DMS53 treated with DMSO at 0.1 percent for 48 hours (cell line): ENCODE measurements around the gene POU2F3.

ENCODE experiments used
- DNase-seq: peaks from one replicate; lab custom pipeline; 2025; ENCODE audit not compliant: unreplicated experiment; lab: John Stamatoyannopoulos, UW

The POU2F3 gene

DNA sequence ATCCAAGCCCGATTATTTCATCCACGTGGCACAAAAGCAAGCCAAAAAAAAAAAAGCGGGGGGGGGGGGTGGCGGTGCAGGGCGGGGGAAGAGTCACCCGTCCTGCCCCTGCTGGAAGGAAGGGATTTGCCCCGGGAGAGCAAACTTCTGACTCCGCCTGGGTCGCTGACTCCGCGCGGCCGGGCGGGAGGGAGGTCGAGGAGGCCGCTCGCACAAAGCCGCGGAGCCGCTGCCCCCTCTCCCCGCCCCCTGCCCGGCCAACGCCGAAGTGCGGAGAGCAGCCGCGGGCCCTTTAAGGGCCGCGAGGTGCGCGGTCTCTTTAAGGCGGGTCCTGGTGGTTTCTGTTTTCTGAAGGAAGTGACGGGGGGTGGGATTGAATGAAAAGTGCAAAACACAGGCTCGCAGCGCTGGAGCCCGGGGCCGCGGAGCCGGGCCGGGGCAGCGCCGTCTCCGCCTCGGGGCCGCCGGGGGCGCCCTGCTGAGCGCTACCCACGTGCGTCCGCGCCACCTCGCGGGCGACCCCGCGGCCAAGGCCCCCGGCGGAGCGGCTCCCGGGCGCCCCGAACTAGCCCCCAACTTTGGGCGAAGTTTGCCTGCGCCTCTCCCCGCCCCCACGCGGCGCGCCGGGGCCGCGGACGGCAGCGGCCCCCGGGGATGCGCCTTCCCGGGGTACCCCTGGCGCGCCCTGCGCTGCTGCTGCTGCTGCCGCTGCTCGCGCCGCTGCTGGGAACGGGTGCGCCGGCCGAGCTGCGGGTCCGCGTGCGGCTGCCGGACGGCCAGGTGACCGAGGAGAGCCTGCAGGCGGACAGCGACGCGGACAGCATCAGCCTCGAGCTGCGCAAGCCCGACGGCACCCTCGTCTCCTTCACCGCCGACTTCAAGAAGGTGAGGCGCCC lies 29.1 kb upstream of the POU2F3 start, which contains the start of gene OAF:
Gene OAF (plus strand): TSS at position 407 of the 896 bp plus-strand sequence. CDS start 248 bp downstream, at position 655.
- DNase-seq, result peak; percentile 5

GRCh38 chr11:120211522-120212258 lies 28.2 kb upstream of the POU2F3 start:
- DNase-seq, result no peak

GRCh38 chr11:120212259-120212878 lies 27.6 kb upstream of the POU2F3 start:
- no peak for DNase-seq

DNA sequence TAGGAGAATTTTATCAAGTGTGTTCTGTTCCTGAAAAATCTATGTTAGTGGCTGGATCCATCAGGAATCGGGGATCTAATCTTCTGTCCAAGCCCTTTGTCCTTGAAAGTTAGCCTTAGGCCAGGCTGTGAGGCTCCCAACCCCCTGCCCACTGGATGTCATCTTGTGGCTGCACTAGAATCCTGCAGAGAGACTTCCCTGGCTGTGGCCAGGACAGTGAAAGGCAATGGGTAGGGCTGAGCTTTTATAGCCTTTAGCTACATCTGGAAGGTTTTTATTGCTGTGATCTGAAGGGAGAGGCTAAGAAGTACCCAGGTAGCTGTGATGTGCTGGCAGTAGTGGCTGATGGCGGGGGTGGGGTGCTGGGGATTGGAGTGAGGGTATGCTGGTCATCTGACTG lies 27.0 kb upstream of the POU2F3 start:
- DNase-seq, result no peak

DNA sequence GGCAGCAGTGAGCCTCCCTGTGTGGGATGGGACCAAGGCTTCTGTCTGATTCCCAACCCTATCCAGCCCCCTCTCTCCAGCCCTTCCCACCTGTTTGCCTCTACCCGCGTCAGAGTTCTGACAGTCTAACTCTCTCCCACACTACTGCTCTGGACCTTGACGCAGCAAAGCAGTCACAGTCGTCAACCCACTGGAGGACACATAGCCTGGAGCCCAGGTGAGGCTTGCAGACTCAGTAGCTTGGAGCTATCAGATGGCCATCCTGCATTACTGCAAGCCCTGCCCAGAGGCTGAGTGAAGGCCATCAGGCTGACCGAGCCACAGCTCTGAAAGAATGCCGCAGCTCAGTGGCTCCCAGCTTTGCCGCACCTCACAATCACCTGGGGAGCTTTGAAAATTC lies 25.4 kb upstream of the POU2F3 start:
- no peak for DNase-seq

- DNase-seq, result no peak
These were observed 24.3 kb upstream of the POU2F3 start for GRCh38 chr11:120215634-120216033.

DNA sequence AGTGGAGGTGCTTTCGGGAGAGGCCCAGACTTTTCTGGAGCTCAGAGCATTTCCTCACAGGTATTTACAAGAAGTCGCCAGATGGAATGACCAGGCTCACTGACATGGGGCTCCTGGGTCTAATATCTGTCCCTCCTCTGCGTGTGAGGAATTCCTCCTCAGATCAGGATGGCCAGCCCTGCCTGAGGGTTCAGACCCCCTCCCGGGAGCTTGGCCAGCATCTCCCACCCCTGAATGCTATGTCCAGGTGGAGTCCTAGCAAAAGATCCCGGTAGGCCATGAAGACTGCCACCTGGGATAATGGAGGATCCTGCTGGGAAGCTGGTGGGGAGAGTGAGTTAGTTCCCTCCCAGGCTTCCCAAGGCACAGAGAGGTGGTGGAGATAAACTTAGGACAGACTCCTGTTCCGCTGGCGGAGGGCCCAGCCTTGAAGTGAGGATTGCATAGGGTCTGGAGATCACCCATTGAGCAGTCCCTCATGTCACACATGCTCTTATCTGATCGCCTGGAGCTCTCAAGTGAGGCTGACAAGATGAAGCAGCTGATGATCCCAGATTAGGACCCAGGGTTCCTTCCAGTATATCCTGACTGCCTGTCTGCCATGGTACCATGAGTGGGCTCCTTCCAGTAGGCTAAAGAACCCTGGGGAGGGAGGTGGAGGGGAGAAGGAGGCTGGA lies 23.4 kb upstream of the POU2F3 start:
- no peak for DNase-seq

DNA sequence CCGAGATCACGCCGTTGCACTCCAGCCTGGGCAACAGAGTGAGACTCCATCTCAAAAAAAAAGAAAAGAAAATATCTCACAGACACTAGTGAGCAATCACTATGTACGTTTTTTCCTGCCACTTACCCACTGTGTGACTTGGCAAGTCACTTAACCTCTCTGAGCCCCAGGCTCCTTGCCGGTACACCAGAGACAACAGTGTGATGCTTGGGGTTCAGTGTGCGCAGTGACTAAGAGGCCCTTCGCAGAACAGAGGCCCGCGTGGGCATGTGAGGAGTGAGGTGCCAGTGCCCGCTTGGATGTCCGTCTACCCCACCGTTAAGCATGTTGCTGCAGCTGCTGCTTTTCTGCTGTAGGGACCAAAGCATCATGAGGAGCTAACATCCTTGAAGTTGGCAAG lies 22.4 kb upstream of the POU2F3 start:
- no peak for DNase-seq

GRCh38 chr11:120217941-120218694 lies 21.8 kb upstream of the POU2F3 start:
- DNase-seq, result no peak

DNA sequence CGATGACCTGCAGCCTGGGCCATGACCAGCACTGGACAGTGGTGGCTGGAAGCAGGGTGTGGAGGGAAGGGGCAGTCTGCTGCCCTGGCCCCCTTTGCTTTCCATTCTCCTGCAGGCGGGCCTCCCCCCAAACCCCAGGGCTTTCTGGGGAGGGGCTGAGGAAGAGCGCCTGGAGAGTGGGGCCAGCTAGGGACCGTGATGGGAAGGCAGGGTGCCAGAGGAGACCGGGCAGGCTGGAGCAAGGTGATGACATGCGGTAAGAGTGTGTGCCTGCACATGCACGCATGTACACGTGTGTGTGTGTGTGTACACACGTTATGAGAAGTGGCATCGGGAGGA lies 21.3 kb upstream of the POU2F3 start:
- no peak for DNase-seq

DNA sequence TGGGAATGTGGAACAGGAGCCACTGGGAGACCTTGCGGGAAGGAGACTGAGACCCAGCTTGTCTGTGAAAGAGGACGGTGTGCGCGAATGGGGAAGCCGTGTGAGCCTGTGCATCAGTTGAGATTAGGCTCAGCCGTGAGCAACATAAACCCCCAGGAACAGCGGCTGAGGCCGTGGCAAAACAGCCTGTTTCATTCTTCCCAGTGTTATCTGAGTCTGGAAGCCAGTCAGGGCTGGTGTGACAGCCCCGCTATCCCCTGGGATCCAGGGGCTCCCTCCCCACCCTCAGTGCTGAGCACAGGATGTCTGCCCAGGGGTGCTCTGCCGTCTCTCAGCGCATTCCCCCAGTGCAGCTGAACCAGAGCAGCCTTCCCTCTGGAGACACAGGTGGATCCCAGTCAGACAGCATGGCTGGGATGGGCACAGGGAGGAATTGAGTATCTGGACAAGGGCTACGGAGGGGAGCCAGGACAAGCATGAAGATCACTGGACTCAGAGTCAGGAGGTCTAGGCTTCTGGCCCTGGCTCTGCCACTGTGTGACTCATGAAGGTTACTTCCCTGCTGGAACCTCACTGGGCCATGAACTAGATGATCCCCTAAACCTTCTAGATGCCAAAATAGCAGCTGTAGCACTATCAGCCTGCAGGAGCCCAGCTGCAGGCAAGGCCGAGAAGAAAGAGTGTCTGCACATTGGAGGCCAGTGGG lies 20.6 kb upstream of the POU2F3 start:
- DNase-seq, result no peak

- DNase-seq, result no peak
These were observed 19.8 kb upstream of the POU2F3 start for GRCh38 chr11:120219938-120220746.

- no peak for DNase-seq
These were observed 19.2 kb upstream of the POU2F3 start for GRCh38 chr11:120220747-120221037.

DNA sequence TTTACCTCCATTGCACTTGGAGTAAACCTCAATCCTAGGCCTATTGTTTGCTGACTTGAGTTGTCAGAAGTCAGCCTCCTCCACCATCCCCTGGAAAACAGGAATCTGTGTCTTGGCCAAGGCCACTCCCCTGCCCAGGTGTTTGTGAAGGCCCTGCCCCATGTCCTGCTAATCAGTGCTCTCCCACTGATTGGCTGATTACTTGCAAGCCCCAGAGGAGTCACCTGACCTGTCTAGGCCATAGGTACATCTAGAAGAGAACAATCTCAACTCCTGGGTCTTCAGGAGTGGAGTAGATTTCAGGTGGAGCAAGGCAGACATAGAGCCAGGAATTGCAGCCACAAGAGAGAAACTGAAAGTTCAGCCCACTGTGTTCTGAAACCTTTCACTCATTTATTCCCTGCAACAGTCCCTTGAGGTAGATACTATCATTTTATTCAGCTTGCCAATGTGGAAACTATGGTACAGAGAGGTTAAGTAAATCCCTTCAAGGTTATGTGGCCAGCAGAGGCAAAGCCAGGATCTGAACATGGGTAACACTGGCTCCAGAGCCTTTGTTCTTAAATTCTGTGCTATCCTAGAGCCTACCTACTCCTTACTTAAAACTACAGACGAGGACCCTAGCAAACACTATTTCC lies 18.7 kb upstream of the POU2F3 start:
- no peak for DNase-seq

GRCh38 chr11:120222916-120223315 lies 17.0 kb upstream of the POU2F3 start:
- DNase-seq, result no peak

GRCh38 chr11:120223793-120224192 lies 16.1 kb upstream of the POU2F3 start:
- DNase-seq, result no peak

DNA sequence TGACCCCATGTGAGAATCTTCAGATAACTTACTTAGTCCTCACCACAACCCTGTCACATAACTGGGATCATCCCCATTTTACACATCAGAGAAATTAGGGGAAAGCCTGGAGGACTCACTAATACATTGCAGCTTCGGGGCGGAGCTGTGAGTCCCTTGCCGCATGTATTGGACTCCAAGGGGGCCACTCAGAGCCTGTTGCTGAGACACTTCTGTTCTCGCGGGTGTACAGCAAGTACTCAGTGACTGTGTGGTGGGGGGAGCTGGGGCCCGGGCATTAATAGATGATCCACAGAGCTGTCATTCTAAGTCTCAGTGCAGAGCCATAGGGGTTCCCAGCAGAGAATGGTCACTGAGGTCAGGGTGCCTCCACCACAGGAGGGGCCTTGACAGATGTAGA lies 15.6 kb upstream of the POU2F3 start:
- DNase-seq, result no peak

GRCh38 chr11:120224972-120225909 lies 14.7 kb upstream of the POU2F3 start:
- DNase-seq, result no peak
